GM12878 (cell line): ENCODE results near the gene ARHGAP32. TPM values are rescaled to one million over a fixed set of nuclear protein-coding genes. Genes with fewer than 3 reads are reported as not detected.

Experiments used
- ATAC-seq: fragments of 200-7000 bp; cut with Tn5 transposase; 3 replicates; pipeline ENCODE4 v1.9.1; 2020; ENCODE audit warnings: mild to moderate bottlenecking, moderate library complexity
- BruUV-seq: library from RNA; stranded (reverse); fragments of 400-500 nt; replicated peaks from 2 replicates; lab custom pipeline; 2021; lab: Mats Ljungman, UMichigan
- CTCF ChIA-PET: fragments of 300-600 bp; sonication (Branson Sonifier 250); formaldehyde crosslinking; extraction: SDS; loops from one replicate; lab custom pipeline; 2021; ENCODE audit warnings: inconsistent platforms; lab: Yijun Ruan, JAX
- POLR2A ChIA-PET: fragments of 350-600 bp; formaldehyde crosslinking; extraction: SDS; loops from one replicate; lab custom pipeline; 2021; ENCODE audit warnings: inconsistent platforms; lab: Charles Lee
- RAD21 ChIA-PET: fragments of 300-600 bp; sonication (Branson Sonifier 250); formaldehyde crosslinking; loops from one replicate; lab custom pipeline; 2023; ENCODE audit warnings: antibody characterized with exemption; ENCODE audit not compliant: unreplicated experiment; lab: Charles Lee
- SMC1A ChIA-PET: fragments of 300-600 bp; sonication (Branson Sonifier 250); formaldehyde crosslinking; loops from one replicate; lab custom pipeline; 2023; ENCODE audit not compliant: unreplicated experiment, uncharacterized antibody; lab: Charles Lee
- DNase-seq: peaks from one replicate; pipeline ENCODE4 v3.0.0-alpha.2; 2011; ENCODE audit warnings: low read depth, low spot score
- FAIRE-seq: peaks from 3 replicates; lab custom pipeline; 2011; peaks lifted over from hg19 to GRCh38; lab: Jason Lieb, UNC
- H2AFZ ChIP-seq: 2 replicates; pipeline ENCODE4 v1.6.0; 2011; ENCODE audit warnings: low read depth, low read length, control low read depth; ENCODE audit not compliant: control insufficient read depth
- H3K27ac ChIP-seq: 2 replicates; pipeline ENCODE4 v1.5.1; 2011; ENCODE audit warnings: control low read depth; ENCODE audit not compliant: control insufficient read depth, insufficient read depth
- H3K27me3 ChIP-seq, 2 experiments: replicated peaks in 1 of 2; 2 replicates each; pipeline versions ENCODE4 v1.6.0 to v1.6.1; 2011; ENCODE audit warnings: low read length in 1 of 2; ENCODE audit not compliant: control insufficient read depth in 2 of 2, insufficient read depth in 2 of 2
- H3K36me3 ChIP-seq, 2 experiments: 2 replicates each; pipeline ENCODE4 v1.5.1; 2011; ENCODE audit warnings: low read length in 1 of 2; ENCODE audit not compliant: control insufficient read depth in 2 of 2, insufficient read depth in 2 of 2
- H3K4me1 ChIP-seq: 2 replicates; pipeline ENCODE4 v1.6.1; 2011; ENCODE audit warnings: mild to moderate bottlenecking, low read length, moderate library complexity, mixed read lengths; ENCODE audit not compliant: control insufficient read depth, insufficient read depth
- H3K4me2 ChIP-seq: 2 replicates; pipeline ENCODE4 v1.6.0; 2011; ENCODE audit warnings: control low read depth; ENCODE audit not compliant: control insufficient read depth, insufficient read depth
- H3K4me3 ChIP-seq: fragments of 200-600 bp; sonication (generic); 2 replicates; pipeline ENCODE4 v1.5.1; 2016
- H3K79me2 ChIP-seq: 2 replicates; pipeline ENCODE4 v1.6.0; 2011; ENCODE audit warnings: low read length; ENCODE audit not compliant: control insufficient read depth, insufficient read depth
- H3K9ac ChIP-seq: 2 replicates; pipeline ENCODE4 v1.8.0; 2011; ENCODE audit warnings: low read length, control low read depth, mixed read lengths; ENCODE audit not compliant: control insufficient read depth, insufficient read depth
- H3K9me3 ChIP-seq: replicated peaks from 3 replicates; pipeline ENCODE4 v1.5.1; 2011; ENCODE audit warnings: mild to moderate bottlenecking, low read length; ENCODE audit not compliant: control insufficient read depth, insufficient read depth
- H4K20me1 ChIP-seq: 2 replicates; pipeline ENCODE4 v1.6.0; 2011; ENCODE audit not compliant: control insufficient read depth, insufficient read depth
- ASH2L ChIP-seq: fragments of 300-600, 200-600 bp; sonication (generic); IDR thresholded peaks from 2 replicates; pipeline ENCODE4 v1.6.1; 2017; ENCODE audit warnings: low read depth, mild to moderate bottlenecking, borderline replicate concordance
- BRCA1 ChIP-seq: IDR thresholded peaks from 2 replicates; pipeline ENCODE4 v1.6.1; 2011; ENCODE audit warnings: low read depth, low read length, improper control_type of control experiment
- CHD4 ChIP-seq: fragments of 200-600 bp; sonication (generic); IDR thresholded peaks from 2 replicates; pipeline ENCODE4 v1.6.1; 2016; ENCODE audit warnings: mild to moderate bottlenecking
- FOXM1 ChIP-seq: IDR thresholded peaks from 2 replicates; pipeline ENCODE4 v1.6.1; 2012; ENCODE audit warnings: low read depth, mild to moderate bottlenecking, inconsistent platforms, low read length, moderate library complexity
- KAT2A ChIP-seq: conservative IDR thresholded peaks from 2 replicates; pipeline ENCODE4 v1.6.1; 2011; ENCODE audit warnings: low read depth, low read length; ENCODE audit not compliant: control insufficient read depth
- PAX5 ChIP-seq: IDR thresholded peaks from 2 replicates; pipeline ENCODE4 v1.6.1; 2011; ENCODE audit warnings: low read depth, low read length, borderline replicate concordance
- PML ChIP-seq: IDR thresholded peaks from 2 replicates; pipeline ENCODE4 v1.6.1; 2012; ENCODE audit warnings: low read length, inconsistent platforms
- ZBED1 ChIP-seq: IDR thresholded peaks from 2 replicates; pipeline ENCODE4 v1.6.1; 2016; ENCODE audit warnings: borderline replicate concordance
- ZNF217 ChIP-seq: fragments of 450-650 bp; IDR thresholded peaks from 2 replicates; pipeline ENCODE4 v1.6.1; 2017; ENCODE audit warnings: antibody characterized with exemption, mild to moderate bottlenecking
- ZNF24 ChIP-seq: fragments of 450-650 bp; IDR thresholded peaks from 2 replicates; pipeline ENCODE4 v1.6.1; 2017; ENCODE audit warnings: antibody characterized with exemption, mild to moderate bottlenecking
- ZNF622 ChIP-seq: fragments of 450-650 bp; IDR thresholded peaks from 2 replicates; pipeline ENCODE4 v1.6.1; 2017; ENCODE audit warnings: mild to moderate bottlenecking, inconsistent platforms
- WGBS: methylation state at CpG from one replicate; pipeline ENCODE4 v1.1.6; 2016; ENCODE audit warnings: low lambda C conversion rate; ENCODE audit not compliant: insufficient replicate concordance, insufficient coverage; ENCODE audit errors: missing lambda C conversion rate; 5-methylcytosine and 5-hydroxymethylcytosine counted together
- in situ Hi-C: fragments of 300-500 bp; cut with MboI; formaldehyde crosslinking; loops from 9 replicates; pipeline ENCODE4 v1.14.3; 2018; ENCODE audit warnings: mixed read lengths
- intact Hi-C: fragments of 100-400 bp; cut with micrococcal nuclease; formaldehyde crosslinking; loops from one replicate; pipeline ENCODE4 v1.14.2; 2022; ENCODE audit not compliant: unreplicated experiment
- polyA plus RNA-seq, 11 experiments: library from polyadenylated mRNA; depleted of rRNA in 4 of 11; unstranded in 6 of 11; stranded (reverse) in 5 of 11; fragments of >200 nt; fragmentation: Nextera tagmentation in 4 of 11; fragmentation: Illumina TruSeq in 1 of 11; extraction: Ambion mirVana in 4 of 11; extraction: Trizol in 1 of 11; gene quantifications; 1 replicate in 1 of 11; 2 replicates in 10 of 11; pipeline versions ENCODE4 v1.2.1 to v1.2.3, GENCODE V29; 2011 to 2016; ENCODE audit warnings: inconsistent platforms in 2 of 11, missing spikeins in 2 of 11, low read depth in 1 of 11
- total RNA-seq, 4 experiments: library from RNA; depleted of rRNA in 3 of 4; stranded (reverse); fragments of >200 nt in 3 of 4; fragmentation: Illumina TruSeq in 1 of 4; extraction: Trizol in 1 of 4; gene quantifications; 2 replicates each; pipeline versions ENCODE4 v1.2.1 to v1.2.3, GENCODE V29; 2013 to 2021
- TF ChIP-seq, protein P1 (sequence below): IDR thresholded peaks from 2 replicates; pipeline ENCODE4 v1.6.1; 2012; ENCODE audit warnings: low read depth, low read length, improper control_type of control experiment

Gene ARHGAP32
- total and polyA plus RNA-seq, 10 of the 15 experiments (the other 5 are each of a cell fraction or from before 2014, with no cell fraction given): under 0.01 to 0.46 (median 0.12) TPM; not detected in 1

DNA sequence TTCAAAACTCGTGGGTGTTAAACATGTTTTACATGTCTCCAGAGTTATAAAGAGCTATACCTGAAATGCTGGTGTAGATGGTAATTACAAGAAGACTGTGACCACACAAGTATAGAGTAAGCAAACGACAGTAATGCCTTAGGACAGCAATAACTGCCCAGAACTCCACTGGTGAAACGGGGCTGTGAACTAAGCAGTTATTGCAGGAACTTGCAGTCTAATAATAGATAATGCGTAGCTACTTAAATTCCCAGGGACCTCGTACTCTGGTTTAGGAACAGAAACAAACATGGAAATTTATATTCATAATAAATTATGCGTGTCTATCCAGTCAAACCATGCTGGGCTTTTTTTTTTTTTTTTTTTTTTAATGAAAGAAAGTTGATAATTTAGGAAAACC is 224.5 kb downstream of the ARHGAP32 start:
- peaks cover 15% of the 10 kb centered on the region for H3K4me1 ChIP-seq
- H2AFZ ChIP-seq: no peak overlapping the region
- intact Hi-C loops: no loop called here
- CTCF ChIA-PET: interaction anchor here (1.0 kb wide), 1 partner anchor 11 kb away, joined by 3 read pairs; no protein-coding TSS in a partner anchor
- no TSS peak for BruUV-seq
- no peaks in the 10 kb centered on the region for H3K9me3 ChIP-seq
- POLR2A ChIA-PET: no interaction called here
- no peak overlapping the region for H3K27ac ChIP-seq
- FAIRE-seq (no peak), ATAC-seq (no peak), DNase-seq (no peak)
- H3K4me2 ChIP-seq: no peak overlapping the region
- H3K79me2 ChIP-seq: no peaks in the 10 kb centered on the region
- no peak for TF ChIP-seq ZNF24
- TF ChIP-seq BRCA1: no peak
- TF ChIP-seq, protein P1, sequence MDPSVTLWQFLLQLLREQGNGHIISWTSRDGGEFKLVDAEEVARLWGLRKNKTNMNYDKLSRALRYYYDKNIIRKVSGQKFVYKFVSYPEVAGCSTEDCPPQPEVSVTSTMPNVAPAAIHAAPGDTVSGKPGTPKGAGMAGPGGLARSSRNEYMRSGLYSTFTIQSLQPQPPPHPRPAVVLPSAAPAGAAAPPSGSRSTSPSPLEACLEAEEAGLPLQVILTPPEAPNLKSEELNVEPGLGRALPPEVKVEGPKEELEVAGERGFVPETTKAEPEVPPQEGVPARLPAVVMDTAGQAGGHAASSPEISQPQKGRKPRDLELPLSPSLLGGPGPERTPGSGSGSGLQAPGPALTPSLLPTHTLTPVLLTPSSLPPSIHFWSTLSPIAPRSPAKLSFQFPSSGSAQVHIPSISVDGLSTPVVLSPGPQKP: no peak
- TF ChIP-seq FOXM1: no peak
- TF ChIP-seq ZBED1: no peak
- no peak for TF ChIP-seq KAT2A
- no peak for TF ChIP-seq ZNF622
- TF ChIP-seq PAX5: no peak
- no peak for TF ChIP-seq ZNF217
- no peak for TF ChIP-seq CHD4
- no peak for TF ChIP-seq PML
- TF ChIP-seq ASH2L: no peak
- no peaks in the 10 kb centered on the region; a peak in 1 of 4 replicates for H3K36me3 ChIP-seq
- no peak overlapping the region for H3K4me3 ChIP-seq
- RAD21 ChIA-PET: no interaction called here
- H3K27me3 ChIP-seq: no peaks in the 10 kb centered on the region
- 16% methylated on average over 6 of the region's 6 CpGs for WGBS
- SMC1A ChIA-PET: no interaction called here
- H4K20me1 ChIP-seq: no peaks in the 10 kb centered on the region
- in situ Hi-C loops: no loop called here
- no peak overlapping the region for H3K9ac ChIP-seq
